Smooth muscle cell (in vitro differentiated cells): Measurements from ENCODE around the gene MBNL2. TPM values are rescaled to one million over a fixed set of nuclear protein-coding genes. Genes with fewer than 3 reads are reported as not detected.

Experiments used
- DNase-seq: peaks from one replicate; lab custom pipeline; 2025; ENCODE audit not compliant: unreplicated experiment; lab: John Stamatoyannopoulos, UW
- H2AFZ ChIP-seq: fragments of 200-600 bp; sonication (generic); 2 replicates; pipeline ENCODE4 v1.6.0; 2016; ENCODE audit warnings: antibody characterized with exemption, low read depth, mild to moderate bottlenecking
- H3F3A ChIP-seq: fragments of 200-600 bp; sonication (generic); 2 replicates; pipeline ENCODE4 v1.6.0; 2017; ENCODE audit warnings: antibody characterized with exemption, low read depth
- H3K27ac ChIP-seq: fragments of 200-600 bp; sonication (generic); 2 replicates; pipeline ENCODE4 v1.5.1; 2016; ENCODE audit warnings: low read depth, mild to moderate bottlenecking
- H3K27me3 ChIP-seq: fragments of 200-600 bp; sonication (generic); 2 replicates; pipeline ENCODE4 v1.6.1; 2016; ENCODE audit warnings: low read depth, mild to moderate bottlenecking
- H3K36me3 ChIP-seq: fragments of 200-600 bp; sonication (generic); 2 replicates; pipeline ENCODE4 v1.5.1; 2016; ENCODE audit warnings: low read depth
- H3K4me1 ChIP-seq: fragments of 200-600 bp; sonication (generic); 2 replicates; pipeline ENCODE4 v1.5.1; 2016; ENCODE audit warnings: low read depth
- H3K4me2 ChIP-seq: fragments of 200-600 bp; sonication (generic); 2 replicates; pipeline ENCODE4 v1.6.0; 2016; ENCODE audit warnings: mild to moderate bottlenecking
- H3K4me3 ChIP-seq: fragments of 200-600 bp; sonication (generic); 2 replicates; pipeline ENCODE4 v1.5.1; 2016; ENCODE audit warnings: mild to moderate bottlenecking
- H3K79me2 ChIP-seq: fragments of 200-600 bp; sonication (generic); 2 replicates; pipeline ENCODE4 v1.6.0; 2016; ENCODE audit warnings: low read depth, mild to moderate bottlenecking
- H3K9ac ChIP-seq: fragments of 200-600 bp; sonication (generic); 2 replicates; pipeline ENCODE4 v1.6.0; 2016; ENCODE audit warnings: low read depth
- H3K9me3 ChIP-seq: fragments of 200-600 bp; sonication (generic); replicated peaks from 2 replicates; pipeline ENCODE4 v1.5.1; 2016; ENCODE audit warnings: low read depth
- H4K20me1 ChIP-seq: fragments of 200-600 bp; sonication (generic); 2 replicates; pipeline ENCODE4 v1.6.0; 2016; ENCODE audit warnings: low read depth
- WGBS: methylation state at CpG from one replicate; pipeline ENCODE4 v1.1.7; 2016; ENCODE audit warnings: low lambda C conversion rate; 5-methylcytosine and 5-hydroxymethylcytosine counted together
- polyA plus RNA-seq: library from polyadenylated mRNA; unstranded; fragments of >200 nt; fragmentation: Nextera tagmentation; extraction: Ambion mirVana; gene quantifications from 2 replicates; pipeline ENCODE4 v1.2.1, GENCODE V29; 2016
- total RNA-seq: library from RNA; depleted of rRNA; stranded (reverse); fragments of >200 nt; gene quantifications from 2 replicates; pipeline ENCODE4 v1.2.3, GENCODE V29; 2014
- TF ChIP-seq, protein P1 (sequence below): fragments of 200-600 bp; sonication (generic); IDR thresholded peaks from 2 replicates; pipeline ENCODE4 v1.5.1; 2017; ENCODE audit warnings: borderline replicate concordance, mild to moderate bottlenecking, antibody characterized with exemption; ENCODE audit not compliant: insufficient read depth, poor library complexity, severe bottlenecking

MBNL2 gene
- total and polyA plus RNA-seq, 2 experiments from 2014 or later: 33.7 to 120 TPM

DNA sequence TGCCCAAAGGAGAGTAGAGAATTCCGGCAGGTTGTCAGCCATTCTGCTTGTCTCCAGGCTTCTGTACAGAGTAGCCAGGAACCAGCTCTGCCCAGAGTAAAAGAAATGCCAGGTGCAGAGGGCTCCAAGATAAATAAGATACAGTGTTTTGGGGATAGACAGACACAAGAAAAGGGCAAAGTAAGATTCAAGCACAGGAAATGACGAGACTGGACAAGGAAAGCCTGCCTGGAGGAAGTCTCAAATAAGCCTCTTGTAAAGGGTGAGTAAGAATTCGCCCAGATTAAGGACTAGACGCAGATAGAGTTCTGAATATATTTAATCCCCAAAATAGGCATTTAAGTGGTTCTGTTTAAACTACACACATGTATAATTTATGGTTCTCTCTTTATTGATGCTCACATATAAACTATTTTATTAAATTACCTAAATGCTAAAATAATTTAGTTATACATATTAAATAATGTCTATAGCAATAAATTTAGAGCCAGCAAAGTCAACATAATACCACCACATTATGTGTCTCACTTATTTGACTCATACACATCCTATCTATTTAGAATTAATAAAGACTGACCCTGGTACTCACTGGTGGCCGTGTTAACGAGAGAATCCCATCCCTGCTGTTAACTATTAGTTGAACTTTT, 113.5 kb downstream of the MBNL2 start:
- no peaks in the 10 kb centered on the region for H3K36me3 ChIP-seq
- peak overlapping the region; percentile 60 for H3K9ac ChIP-seq
- no peak overlapping the region for H3K4me3 ChIP-seq
- TF ChIP-seq, protein P1, sequence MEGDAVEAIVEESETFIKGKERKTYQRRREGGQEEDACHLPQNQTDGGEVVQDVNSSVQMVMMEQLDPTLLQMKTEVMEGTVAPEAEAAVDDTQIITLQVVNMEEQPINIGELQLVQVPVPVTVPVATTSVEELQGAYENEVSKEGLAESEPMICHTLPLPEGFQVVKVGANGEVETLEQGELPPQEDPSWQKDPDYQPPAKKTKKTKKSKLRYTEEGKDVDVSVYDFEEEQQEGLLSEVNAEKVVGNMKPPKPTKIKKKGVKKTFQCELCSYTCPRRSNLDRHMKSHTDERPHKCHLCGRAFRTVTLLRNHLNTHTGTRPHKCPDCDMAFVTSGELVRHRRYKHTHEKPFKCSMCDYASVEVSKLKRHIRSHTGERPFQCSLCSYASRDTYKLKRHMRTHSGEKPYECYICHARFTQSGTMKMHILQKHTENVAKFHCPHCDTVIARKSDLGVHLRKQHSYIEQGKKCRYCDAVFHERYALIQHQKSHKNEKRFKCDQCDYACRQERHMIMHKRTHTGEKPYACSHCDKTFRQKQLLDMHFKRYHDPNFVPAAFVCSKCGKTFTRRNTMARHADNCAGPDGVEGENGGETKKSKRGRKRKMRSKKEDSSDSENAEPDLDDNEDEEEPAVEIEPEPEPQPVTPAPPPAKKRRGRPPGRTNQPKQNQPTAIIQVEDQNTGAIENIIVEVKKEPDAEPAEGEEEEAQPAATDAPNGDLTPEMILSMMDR: no peak
- H3K4me2 ChIP-seq: peak overlapping the region; percentile 62
- peak overlapping the region; percentile 96 for H3K27ac ChIP-seq
- H3K27me3 ChIP-seq: no peaks in the 10 kb centered on the region
- no peak overlapping the region for H2AFZ ChIP-seq
- no peak for DNase-seq
- H3K9me3 ChIP-seq: no peaks in the 10 kb centered on the region
- 34% methylated on average over 6 of the region's 6 CpGs for WGBS
- H3K4me1 ChIP-seq: peaks cover 11% of the 10 kb centered on the region
- H3F3A ChIP-seq: peaks cover 11% of the 10 kb centered on the region
- H3K79me2 ChIP-seq: peaks cover 36% of the 10 kb centered on the region
- H4K20me1 ChIP-seq: peaks cover 36% of the 10 kb centered on the region

DNA sequence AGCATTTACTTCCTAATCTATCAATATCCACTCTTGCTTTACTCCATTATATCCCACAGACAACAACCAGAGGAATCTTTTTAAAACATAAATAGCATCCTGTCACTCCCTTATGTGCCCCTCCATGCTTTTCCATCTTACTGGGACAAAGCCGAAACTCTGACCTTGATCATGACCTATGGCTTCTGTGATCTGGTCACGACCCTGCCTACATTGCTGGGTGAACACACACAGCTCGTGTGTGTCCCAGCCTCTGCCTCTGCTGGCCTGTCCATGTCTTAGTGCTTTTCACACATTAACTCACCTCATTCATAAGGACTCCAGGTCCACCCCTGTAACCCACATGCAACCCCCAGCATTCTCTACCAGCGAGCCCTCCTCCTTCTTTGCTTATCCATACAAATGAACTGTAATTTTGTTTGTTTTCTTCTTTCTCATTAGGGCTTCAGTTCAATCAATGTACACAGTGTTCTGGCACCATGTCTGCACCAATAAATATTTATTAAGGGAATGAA, 115.9 kb downstream of the MBNL2 start:
- H3K36me3 ChIP-seq: no peaks in the 10 kb centered on the region
- no peak for DNase-seq
- peaks cover 12% of the 10 kb centered on the region for H3F3A ChIP-seq
- H3K4me3 ChIP-seq: no peak overlapping the region
- no peaks in the 10 kb centered on the region for H3K27me3 ChIP-seq
- H3K4me2 ChIP-seq: no peak overlapping the region
- WGBS: 95% methylated on average over 4 of the region's 4 CpGs
- no peaks in the 10 kb centered on the region for H3K9me3 ChIP-seq
- H3K79me2 ChIP-seq: peaks cover 27% of the 10 kb centered on the region
- no peak overlapping the region for H3K27ac ChIP-seq
- no peak overlapping the region for H3K9ac ChIP-seq
- TF ChIP-seq, protein P1: no peak
- H4K20me1 ChIP-seq: peaks cover 25% of the 10 kb centered on the region
- H3K4me1 ChIP-seq: peaks cover 11% of the 10 kb centered on the region
- H2AFZ ChIP-seq: no peak overlapping the region

DNA sequence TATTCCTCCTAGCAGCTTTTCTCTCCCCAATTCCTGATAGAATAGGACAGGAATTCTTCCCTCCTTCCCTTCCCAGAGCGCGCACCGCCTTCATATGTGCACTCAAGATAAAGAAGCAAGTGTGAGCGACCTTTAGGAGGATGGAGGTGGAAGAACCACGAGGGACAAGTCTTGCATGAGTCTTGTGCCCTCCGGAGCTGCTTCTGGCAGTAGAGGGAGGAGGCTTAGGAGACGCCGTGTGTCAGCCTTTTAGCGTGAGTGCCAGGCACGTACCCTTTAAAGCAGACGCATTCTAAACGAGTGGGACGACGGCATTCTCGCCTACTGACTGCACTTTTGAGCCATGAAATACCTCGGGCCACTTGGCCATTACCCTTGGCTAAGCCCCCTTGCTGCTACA, 116.4 kb downstream of the MBNL2 start:
- Histone ChIP-seq H3K4me2 (no peak overlapping the region), H3K4me3 (no peak overlapping the region), H3K9ac (no peak overlapping the region), H3K4me1 (peaks cover 11% of the 10 kb centered on the region), H3K9me3 (no peaks in the 10 kb centered on the region), H3K79me2 (peaks cover 25% of the 10 kb centered on the region), H3K27ac (no peak overlapping the region), H3K27me3 (no peaks in the 10 kb centered on the region), H3F3A (peaks cover 12% of the 10 kb centered on the region), H2AFZ (no peak overlapping the region), H3K36me3 (no peaks in the 10 kb centered on the region), H4K20me1 (peaks cover 25% of the 10 kb centered on the region)
- WGBS: 86% methylated on average over 16 of the region's 16 CpGs
- no peak for DNase-seq
- TF ChIP-seq, protein P1: no peak
